Gastroesophageal sphincter (tissue), 4 donors: ENCODE measurements around the gene RAP1GAP2. TPM values are rescaled to one million over a fixed set of nuclear protein-coding genes. Genes with fewer than 3 reads are reported as not detected.
A peak's percentile ranks its signal among the peaks of the same experiment; 100 is the strongest.

Experiments used
- ATAC-seq: fragments of 150-250 bp; one replicate; pipeline ENCODE4 v1.9.1; 2016; ENCODE audit warnings: mild to moderate bottlenecking, moderate library complexity
- H3K27ac ChIP-seq, 4 donors: fragments of 200-600 bp; sonication (generic) in 3 of 4; 1 replicate in 3 of 4; 2 replicates in 1 of 4; pipeline ENCODE4 v1.5.1; 2016 to 2019
- H3K27me3 ChIP-seq: fragments of 200-600 bp; sonication (generic); one replicate; pipeline ENCODE4 v1.5.1; 2019
- H3K36me3 ChIP-seq, 2 donors: fragments of 200-600 bp; sonication (generic); one replicate each; pipeline ENCODE4 v1.5.1; 2019; ENCODE audit warnings: control low read depth in 1 of 2
- H3K4me1 ChIP-seq, 3 donors: fragments of 200-600 bp; sonication (generic); 1 replicate in 2 of 3; 2 replicates in 1 of 3; pipeline ENCODE4 v1.5.1; 2016 to 2019; ENCODE audit warnings: control low read depth in 2 of 3
- H3K4me3 ChIP-seq, 2 donors: fragments of 200-600 bp; sonication (generic); one replicate each; pipeline ENCODE4 v1.5.1; 2019; ENCODE audit warnings: mild to moderate bottlenecking in 1 of 2, moderate library complexity in 1 of 2
- H3K9me3 ChIP-seq, 3 donors: fragments of 200-600 bp; sonication (generic); one replicate each; pipeline ENCODE4 v1.5.1; 2017 to 2019; ENCODE audit warnings: control low read depth in 2 of 3
- CTCF ChIP-seq, 4 experiments: fragments of 200-600 bp in 2 of 4; fragments of 450-650 bp in 2 of 4; sonication (generic) in 1 of 4; IDR thresholded peaks; one replicate each; pipeline ENCODE4 v1.5.1; 2017 to 2019; ENCODE audit warnings: antibody characterized with exemption in 4 of 4, mild to moderate bottlenecking in 2 of 4, moderate library complexity in 2 of 4
- EP300 ChIP-seq: sonication (generic); formaldehyde crosslinking; IDR thresholded peaks from one replicate; pipeline ENCODE4 v1.6.1; 2017; ENCODE audit warnings: antibody characterized with exemption, mild to moderate bottlenecking
- POLR2A ChIP-seq, 2 donors: fragments of 450-650 bp; IDR thresholded peaks; one replicate each; pipeline ENCODE4 v1.6.1; 2017; ENCODE audit warnings: antibody characterized with exemption in 2 of 2, mild to moderate bottlenecking in 2 of 2, moderate library complexity in 1 of 2
- POLR2AphosphoS5 ChIP-seq: sonication (generic); formaldehyde crosslinking; IDR thresholded peaks from one replicate; pipeline ENCODE4 v1.6.1; 2017; ENCODE audit warnings: antibody characterized with exemption
- WGBS, 2 donors: methylation state at CpG; one replicate each; pipeline ENCODE4 v1.1.5; 2018; ENCODE audit warnings: low coverage in 1 of 2; 5-methylcytosine and 5-hydroxymethylcytosine counted together
- total RNA-seq, 4 donors: library from RNA; depleted of rRNA; stranded (reverse); fragments of >200 nt; gene quantifications; one replicate each; pipeline ENCODE4 v1.1.0, GENCODE V29; 2016

Gene RAP1GAP2
- total RNA-seq, 4 donors from 2014 or later = 8.8 to 19.5 (median 11.3) TPM

- Histone ChIP-seq H3K9me3 (no peaks in the 10 kb centered on the region), H3K4me1 (peaks cover 0 to 14% (median 4%) of the 10 kb centered on the region in 3 donors), H3K27me3 (peaks cover 89% of the 10 kb centered on the region), H3K36me3 (no peaks in the 10 kb centered on the region), H3K27ac (no peak overlapping the region), H3K4me3 (peak overlapping the region in 1 of 2 donors; percentile 20)
- TF ChIP-seq POLR2A (IDR thresholded peaks at IDR 0.05) (no peak), POLR2AphosphoS5 (no peak), CTCF (IDR thresholded peaks at IDR 0.05) (no peak), EP300 (no peak)
- no peak for ATAC-seq
- 1% methylated on average over 21 of the region's 80 CpGs; no CpG with 5 or more reads in 1 of the 2 donors for WGBS, 2 donors
Observed at GRCh38 chr17:2776589-2777241, 19.5 kb upstream of the RAP1GAP2 start.

GRCh38 chr17:2777242-2777867 lies 18.9 kb upstream of the RAP1GAP2 start:
- TF ChIP-seq EP300 = no peak
- ATAC-seq = no peak
- Histone ChIP-seq H3K27me3 (peaks cover 89% of the 10 kb centered on the region), H3K9me3 (no peaks in the 10 kb centered on the region), H3K4me1 (peaks cover 0 to 14% (median 4%) of the 10 kb centered on the region in 3 donors), H3K4me3 (no peak overlapping the region), H3K36me3 (no peaks in the 10 kb centered on the region), H3K27ac (no peak overlapping the region)
- 5% methylated on average over 3 of the region's 11 CpGs; no CpG with 5 or more reads in 1 of the 2 donors for WGBS, 2 donors

- no peak for TF ChIP-seq POLR2AphosphoS5
- no peak for TF ChIP-seq EP300
- no peak for TF ChIP-seq POLR2A (IDR thresholded peaks at IDR 0.05)
- no peak for TF ChIP-seq CTCF (IDR thresholded peaks at IDR 0.05)
- H3K27me3 ChIP-seq = peaks cover 87% of the 10 kb centered on the region
- H3K4me3 ChIP-seq = no peak overlapping the region
- H3K36me3 ChIP-seq = no peaks in the 10 kb centered on the region
- no peak overlapping the region for H3K27ac ChIP-seq
- H3K9me3 ChIP-seq = peaks cover 0 to 4% (median 0%) of the 10 kb centered on the region in 3 donors
- peaks cover 0 to 14% (median 4%) of the 10 kb centered on the region in 3 donors for H3K4me1 ChIP-seq
- ATAC-seq = no peak
- 53 to 73% methylated on average over 2 to 3 of the region's 6 CpGs for WGBS, 2 donors
Observed at GRCh38 chr17:2778489-2778888, 17.7 kb upstream of the RAP1GAP2 start.

- no peak for ATAC-seq
Observed at GRCh38 chr17:2779545-2779944, 16.7 kb upstream of the RAP1GAP2 start.

GRCh38 chr17:2780256-2780655 lies 16.0 kb upstream of the RAP1GAP2 start:
- ATAC-seq = no peak
- H3K9me3 ChIP-seq = peaks cover 0 to 8% (median 0%) of the 10 kb centered on the region in 3 donors
- H3K4me1 ChIP-seq = peaks cover 0 to 14% (median 4%) of the 10 kb centered on the region in 3 donors
- no peak for TF ChIP-seq CTCF (IDR thresholded peaks at IDR 0.05)
- TF ChIP-seq POLR2AphosphoS5 = no peak
- TF ChIP-seq POLR2A (IDR thresholded peaks at IDR 0.05) = no peak
- TF ChIP-seq EP300 = no peak
- no peak overlapping the region for H3K4me3 ChIP-seq
- 71% methylated on average over 1 to 8 of the region's 12 CpGs for WGBS, 2 donors
- peaks cover 74% of the 10 kb centered on the region for H3K27me3 ChIP-seq
- H3K27ac ChIP-seq = no peak overlapping the region
- no peaks in the 10 kb centered on the region for H3K36me3 ChIP-seq

More at GRCh38 chr17:2779545-2779944, 16.7 kb upstream of the RAP1GAP2 start:
- Histone ChIP-seq H3K4me1 (peaks cover 0 to 14% (median 4%) of the 10 kb centered on the region in 3 donors), H3K36me3 (no peaks in the 10 kb centered on the region), H3K27me3 (peaks cover 81% of the 10 kb centered on the region), H3K9me3 (peaks cover 0 to 8% (median 0%) of the 10 kb centered on the region in 3 donors), H3K27ac (no peak overlapping the region), H3K4me3 (no peak overlapping the region)
- TF ChIP-seq EP300 (no peak), POLR2AphosphoS5 (no peak), CTCF (IDR thresholded peaks at IDR 0.05) (no peak), POLR2A (IDR thresholded peaks at IDR 0.05) (no peak)
- 48 to 75% methylated on average over 4 to 5 of the region's 7 CpGs for WGBS, 2 donors
